ENCODE data around the gene RECQL5.

DNA sequence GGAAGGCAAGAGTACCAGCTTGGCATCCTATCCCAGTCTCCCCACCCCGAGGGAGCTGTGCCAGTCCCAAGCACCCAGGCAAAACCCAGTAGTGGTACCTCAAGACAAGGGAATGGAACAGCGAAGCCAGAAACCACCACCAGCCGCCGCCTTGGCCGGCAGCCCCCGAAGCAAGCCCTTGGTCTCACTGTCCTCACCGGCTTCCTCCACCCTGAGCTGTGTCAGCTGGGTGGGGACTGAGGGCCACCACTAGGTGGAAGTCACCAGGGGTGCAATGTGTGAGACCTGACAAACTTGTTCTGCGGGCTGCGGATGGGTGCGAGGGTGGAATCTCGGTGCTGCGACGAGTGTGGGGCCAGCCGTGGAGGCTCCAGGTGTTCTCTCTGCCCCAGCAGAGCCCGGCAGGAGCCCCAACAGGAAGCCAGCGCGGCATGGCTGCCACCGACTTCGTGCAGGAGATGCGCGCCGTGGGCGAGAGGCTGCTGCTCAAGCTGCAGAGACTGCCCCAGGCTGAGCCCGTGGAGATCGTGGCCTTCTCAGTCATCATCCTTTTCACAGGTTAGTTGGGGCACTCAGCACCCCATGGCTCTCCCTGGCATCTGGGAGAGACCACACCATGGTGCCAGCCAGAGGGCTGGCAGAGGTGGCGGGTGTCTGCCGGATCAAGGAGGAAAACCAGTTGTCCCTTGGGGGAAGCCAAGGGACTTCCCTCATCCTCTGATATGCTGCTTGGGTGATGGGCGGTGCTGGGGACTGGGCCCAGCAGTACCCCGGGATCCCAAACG, 27.0 kb downstream of the RECQL5 start:
- TF ChIP-seq GATA2 (IDR thresholded peaks at IDR 0.05; ENCODE audit: low read depth, low read length) (no peak), GATA3 (IDR thresholded peaks at IDR 0.05; ENCODE audit: low read depth, low read length) (no peak)
